IPS-15b (cell line): ENCODE data around the gene PIEZO1.
"Not testable (repeated sequence)": the region's sequence is repeated elsewhere in the genome, so short reads cannot be mapped to it uniquely, and the experiment has no call there.

Experiments used
- H3K27me3 ChIP-seq: one replicate; pipeline ENCODE4 v1.6.1; 2013; ENCODE audit warnings: low read length; ENCODE audit not compliant: control insufficient read depth, insufficient read depth
- H3K36me3 ChIP-seq: one replicate; pipeline ENCODE4 v1.6.1; 2013; ENCODE audit warnings: low read length; ENCODE audit not compliant: control insufficient read depth, insufficient read depth
- H3K4me1 ChIP-seq: one replicate; pipeline ENCODE4 v1.6.1; 2013; ENCODE audit warnings: mild to moderate bottlenecking, low read length; ENCODE audit not compliant: control insufficient read depth, insufficient read depth
- H3K4me3 ChIP-seq: one replicate; pipeline ENCODE4 v1.5.1; 2013; ENCODE audit warnings: low read depth, low read length
- H3K9ac ChIP-seq: one replicate; pipeline ENCODE4 v1.6.1; 2013; ENCODE audit warnings: low read depth, mild to moderate bottlenecking, low read length
- H3K9me3 ChIP-seq: one replicate; pipeline ENCODE4 v1.6.1; 2013; ENCODE audit warnings: mild to moderate bottlenecking, low read length; ENCODE audit not compliant: control insufficient read depth, insufficient read depth

PIEZO1 gene

GRCh38 chr16:88824256-88825077, 39.4 kb upstream of the PIEZO1 start:
- Histone ChIP-seq H3K4me1 (no peaks in the 10 kb centered on the region), H3K9me3 (no peaks in the 10 kb centered on the region), H3K27me3 (no peaks in the 10 kb centered on the region), H3K9ac (no peak overlapping the region), H3K4me3 (no peak overlapping the region), H3K36me3 (peaks cover 12% of the 10 kb centered on the region)

- not testable (repeated sequence) for H3K9ac ChIP-seq, H3K4me3 ChIP-seq, H3K27me3 ChIP-seq, H3K4me1 ChIP-seq, H3K9me3 ChIP-seq
- H3K36me3 ChIP-seq: peaks cover 12% of the 10 kb centered on the region
These were observed 38.6 kb upstream of the PIEZO1 start for GRCh38 chr16:88823646-88824045.

DNA sequence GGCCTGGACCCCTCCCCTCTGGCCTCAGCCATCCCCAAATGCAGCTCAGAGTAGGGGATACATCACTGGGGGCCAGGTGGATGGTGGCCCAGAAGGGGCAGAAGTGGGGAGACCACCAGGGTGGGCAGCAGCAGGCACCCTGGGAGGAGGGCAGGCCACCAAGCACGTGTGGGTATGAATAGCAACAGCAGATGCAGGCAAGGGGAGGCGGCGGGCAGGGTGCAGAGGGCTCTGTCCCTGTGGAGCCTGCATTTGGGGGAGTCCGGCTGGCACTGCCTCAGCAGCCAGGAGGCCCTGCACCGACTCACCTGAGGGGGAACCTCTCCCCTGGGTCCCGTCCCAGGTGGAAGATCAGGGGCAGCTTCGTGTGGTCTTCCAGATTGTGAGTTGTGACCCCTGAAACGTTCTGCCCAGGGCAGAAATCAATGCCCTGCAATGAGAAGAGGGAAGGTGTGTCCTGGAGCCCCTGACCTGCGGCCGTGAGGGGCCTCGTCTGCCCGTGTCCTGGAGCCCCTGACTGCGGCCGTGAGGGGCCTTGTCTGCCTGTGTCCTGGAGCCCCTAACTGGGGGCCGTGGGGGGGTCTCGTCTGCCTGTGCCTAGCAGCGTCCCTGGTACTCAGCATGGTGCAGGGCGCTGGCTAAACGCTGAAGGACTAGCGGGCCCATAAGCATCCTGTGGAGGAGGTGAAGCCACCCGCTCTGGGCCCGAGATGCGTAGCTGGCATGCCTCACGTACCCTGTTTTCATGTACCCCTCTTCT, 37.4 kb upstream of the PIEZO1 start:
- no peaks in the 10 kb centered on the region for H3K27me3 ChIP-seq
- H3K4me3 ChIP-seq: no peak overlapping the region
- peaks cover 12% of the 10 kb centered on the region for H3K36me3 ChIP-seq
- H3K4me1 ChIP-seq: no peaks in the 10 kb centered on the region
- no peaks in the 10 kb centered on the region for H3K9me3 ChIP-seq
- no peak overlapping the region for H3K9ac ChIP-seq

DNA sequence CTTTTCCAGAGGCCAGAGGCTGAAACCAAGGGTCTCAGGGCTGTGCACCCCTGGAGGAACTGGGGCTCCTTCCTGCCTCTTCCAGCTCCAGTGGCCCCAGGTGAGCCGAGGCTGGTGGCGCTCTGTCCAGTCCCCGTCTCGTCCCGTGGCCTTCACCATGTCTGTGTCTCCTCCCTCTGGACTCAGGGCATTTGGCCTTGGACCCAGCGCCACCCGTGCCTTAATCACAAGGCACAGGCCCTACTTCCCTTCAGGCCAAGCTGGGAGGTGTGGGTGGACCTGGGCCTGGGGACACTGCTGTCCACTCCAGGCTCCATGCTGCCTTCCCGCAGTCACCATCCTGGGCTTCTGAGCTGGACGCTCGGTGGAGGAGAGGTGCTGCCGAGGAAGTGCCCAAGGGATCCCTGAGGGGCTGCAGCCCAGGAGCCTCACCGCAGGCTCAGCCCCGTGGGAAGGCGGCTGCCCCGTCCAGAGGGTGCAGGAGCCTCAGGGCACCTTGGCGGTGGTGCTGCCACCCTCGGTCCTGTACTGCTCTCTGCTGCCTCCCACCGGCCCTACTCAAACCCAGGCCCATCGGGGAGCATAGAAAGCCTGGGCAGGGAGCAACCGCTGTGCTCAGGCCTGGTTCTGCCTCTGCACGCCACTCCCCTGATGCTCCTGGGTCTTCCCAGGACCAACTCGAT, 36.3 kb upstream of the PIEZO1 start:
- H3K27me3 ChIP-seq: no peaks in the 10 kb centered on the region
- no peaks in the 10 kb centered on the region for H3K4me1 ChIP-seq
- H3K4me3 ChIP-seq: no peak overlapping the region
- peaks cover 12% of the 10 kb centered on the region for H3K36me3 ChIP-seq
- no peaks in the 10 kb centered on the region for H3K9me3 ChIP-seq
- no peak overlapping the region for H3K9ac ChIP-seq

DNA sequence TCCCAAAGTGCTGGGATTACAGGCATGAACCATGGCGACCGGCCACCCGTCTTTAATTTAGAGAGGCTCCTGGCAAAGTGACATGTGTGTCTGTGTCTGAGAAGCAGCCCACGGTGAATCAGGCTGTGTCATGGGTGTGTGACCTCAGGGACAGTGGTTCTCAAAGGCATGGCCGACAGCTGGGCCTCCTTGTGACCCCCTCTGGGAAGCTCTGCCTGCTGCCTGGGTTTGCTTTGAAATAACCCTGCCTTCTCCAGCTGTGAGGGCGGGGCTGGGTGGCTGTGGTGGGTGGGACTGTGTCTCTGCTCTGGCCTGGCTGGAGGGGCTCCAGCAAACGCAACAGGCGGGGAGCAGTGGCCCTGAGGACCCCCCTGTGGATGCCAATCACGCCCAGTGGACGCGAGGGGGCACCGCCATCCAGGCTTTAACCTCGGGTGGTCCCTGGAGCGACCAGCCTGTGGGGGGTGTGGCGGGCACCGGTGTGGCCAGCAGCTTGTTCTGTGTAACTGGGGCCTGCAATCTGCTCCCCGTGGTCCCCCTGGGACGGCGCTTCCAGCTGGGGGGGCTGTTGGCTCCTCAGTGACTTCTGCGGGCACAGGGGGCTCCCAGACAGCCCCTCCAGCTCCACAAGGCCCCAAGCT, 35.5 kb upstream of the PIEZO1 start:
- Histone ChIP-seq H3K9ac (no peak overlapping the region), H3K4me3 (no peak overlapping the region), H3K9me3 (no peaks in the 10 kb centered on the region), H3K4me1 (no peaks in the 10 kb centered on the region), H3K36me3 (peaks cover 12% of the 10 kb centered on the region), H3K27me3 (no peaks in the 10 kb centered on the region)

DNA sequence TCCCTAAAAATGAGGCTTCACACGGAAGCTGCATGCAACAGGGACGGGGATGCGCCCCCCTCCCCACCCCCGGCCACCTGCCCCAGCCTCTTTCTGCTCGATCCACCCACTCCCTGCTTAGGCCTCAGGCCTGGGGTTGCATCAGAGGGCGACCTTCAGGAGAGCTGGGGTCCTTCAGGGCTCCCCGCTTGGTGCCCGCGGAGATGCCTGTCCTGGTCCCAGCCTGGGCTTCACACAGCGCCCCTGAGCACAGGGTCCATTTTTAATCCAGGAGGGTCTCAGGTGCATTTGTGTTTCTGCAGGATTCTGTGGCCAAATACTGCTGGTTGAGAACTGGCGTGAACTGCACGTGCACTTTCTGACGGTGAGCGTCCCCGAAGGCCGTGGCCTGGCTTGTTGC, 34.1 kb upstream of the PIEZO1 start:
- peaks cover 8% of the 10 kb centered on the region for H3K36me3 ChIP-seq
- H3K4me1 ChIP-seq: no peaks in the 10 kb centered on the region
- H3K9ac ChIP-seq: no peak overlapping the region
- H3K27me3 ChIP-seq: no peaks in the 10 kb centered on the region
- H3K9me3 ChIP-seq: no peaks in the 10 kb centered on the region
- H3K4me3 ChIP-seq: no peak overlapping the region

GRCh38 chr16:88818575-88818874, 33.5 kb upstream of the PIEZO1 start:
- Histone ChIP-seq H3K27me3 (no peaks in the 10 kb centered on the region), H3K4me3 (no peak overlapping the region), H3K9me3 (no peaks in the 10 kb centered on the region), H3K36me3 (peaks cover 8% of the 10 kb centered on the region), H3K9ac (no peak overlapping the region), H3K4me1 (no peaks in the 10 kb centered on the region)

DNA sequence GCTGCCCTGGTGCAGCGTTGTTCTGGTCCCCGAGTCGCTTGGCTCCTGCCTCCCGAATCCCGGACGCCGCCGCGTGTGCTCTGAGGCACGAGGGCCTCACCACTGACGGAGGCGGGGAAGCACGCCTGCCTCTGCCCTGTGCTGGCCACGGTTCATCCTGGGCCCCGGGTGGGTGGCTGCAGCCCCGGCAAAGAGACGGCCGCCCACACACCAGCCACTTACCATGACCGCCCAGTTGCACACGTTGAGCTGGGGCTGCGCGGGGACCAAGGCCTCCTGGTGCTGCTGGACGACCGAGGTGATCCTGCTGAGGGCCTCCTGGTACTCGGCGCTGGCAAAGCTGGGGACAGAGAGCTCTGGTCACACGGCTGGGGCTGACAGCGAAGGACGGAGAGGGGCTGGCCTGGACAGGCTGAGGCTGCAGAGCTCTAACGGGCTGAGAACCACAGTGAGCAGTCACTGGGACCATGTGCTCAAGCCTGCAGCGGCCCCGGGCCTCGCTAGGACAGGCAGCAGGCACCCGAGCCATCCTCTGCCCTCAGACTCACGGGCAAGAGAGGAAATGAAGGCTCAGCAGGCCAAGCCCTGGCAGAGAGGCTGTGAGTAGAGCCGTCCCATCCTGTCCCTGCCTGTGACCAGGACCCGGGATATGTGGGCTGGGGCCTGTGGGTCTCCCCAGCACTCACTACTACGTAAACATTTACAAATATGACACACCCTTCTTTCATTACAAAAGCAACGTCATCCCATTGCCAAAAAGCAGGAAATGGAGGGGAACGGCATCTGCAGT, 33.0 kb upstream of the PIEZO1 start:
- H3K9me3 ChIP-seq: no peaks in the 10 kb centered on the region
- H3K27me3 ChIP-seq: no peaks in the 10 kb centered on the region
- H3K4me1 ChIP-seq: no peaks in the 10 kb centered on the region
- H3K4me3 ChIP-seq: no peak overlapping the region
- peaks cover 8% of the 10 kb centered on the region for H3K36me3 ChIP-seq
- no peak overlapping the region for H3K9ac ChIP-seq

DNA sequence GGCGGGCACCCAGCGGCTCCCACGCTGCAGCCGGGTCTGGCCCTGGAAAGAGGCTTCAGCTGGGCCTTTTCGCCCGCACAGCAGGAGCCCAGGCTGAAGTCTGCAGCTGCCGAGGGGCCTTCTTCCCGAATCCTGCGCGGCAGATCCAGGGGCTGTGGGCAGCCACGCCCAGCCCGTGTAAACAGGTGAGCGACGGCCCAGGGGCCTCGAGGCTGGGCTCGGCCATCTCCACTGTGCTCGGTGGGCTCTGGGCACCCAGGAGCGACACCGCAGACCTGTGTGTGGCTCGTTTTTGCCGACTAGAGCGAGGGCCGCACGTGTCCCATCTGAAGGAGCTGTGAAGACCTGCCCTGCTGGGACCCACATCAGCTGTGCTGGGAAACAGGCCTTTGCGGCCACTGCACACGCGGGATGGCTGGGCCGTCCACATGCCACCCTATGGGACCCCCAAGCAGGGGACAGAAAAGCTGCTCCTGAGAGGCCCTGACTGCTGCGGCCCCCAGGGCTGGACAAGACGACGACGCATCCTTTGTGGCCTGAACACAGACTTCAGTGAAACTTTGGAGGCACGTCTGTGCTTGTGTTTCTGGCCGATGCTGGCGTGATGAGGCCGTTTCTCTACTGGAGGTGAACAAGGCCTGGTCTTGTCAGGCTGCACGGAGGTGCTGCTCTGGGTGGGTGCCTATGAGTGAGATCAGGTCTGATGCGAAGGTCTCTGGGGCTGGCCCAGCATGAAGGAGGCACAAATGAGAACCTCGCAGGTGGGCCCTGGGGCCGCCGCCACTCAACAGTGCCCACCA, 31.9 kb upstream of the PIEZO1 start:
- H3K4me3 ChIP-seq: no peak overlapping the region
- H3K36me3 ChIP-seq: peaks cover 4% of the 10 kb centered on the region
- no peaks in the 10 kb centered on the region for H3K4me1 ChIP-seq
- H3K27me3 ChIP-seq: no peaks in the 10 kb centered on the region
- no peaks in the 10 kb centered on the region for H3K9me3 ChIP-seq
- no peak overlapping the region for H3K9ac ChIP-seq

DNA sequence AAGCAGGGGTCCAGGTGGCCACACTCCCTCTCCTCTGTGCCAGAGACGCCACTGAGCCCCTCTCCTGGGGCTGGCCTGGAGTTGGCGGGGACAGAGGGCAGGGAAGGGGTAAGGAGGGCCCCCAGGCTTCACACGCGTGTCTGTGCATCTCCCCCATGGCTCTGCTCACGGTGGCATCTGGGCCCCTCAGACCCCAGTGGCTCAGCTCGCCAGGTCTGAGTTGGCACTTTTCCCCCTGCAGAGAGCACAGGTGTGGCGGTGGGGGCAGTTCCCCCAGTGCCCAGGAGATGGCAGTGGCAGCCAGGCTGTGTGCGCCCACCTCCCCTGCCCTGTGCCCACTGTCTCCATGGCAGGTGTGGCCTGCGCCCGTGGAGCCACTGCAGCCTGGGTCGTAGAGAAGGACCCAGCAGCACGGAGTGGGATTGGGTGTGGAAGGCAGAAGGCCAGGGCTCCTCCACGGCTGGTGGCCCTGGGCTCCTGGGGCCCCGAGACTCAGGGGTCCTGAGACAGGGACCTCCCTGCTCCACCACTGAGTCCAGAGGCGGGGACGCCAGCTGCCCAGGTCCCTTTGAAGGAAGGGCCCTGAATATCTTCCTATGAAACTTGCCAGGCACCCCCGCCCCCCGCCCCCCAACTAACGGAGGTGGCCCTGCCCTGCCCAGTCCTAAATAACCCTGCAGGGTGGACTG, 31.0 kb upstream of the PIEZO1 start:
- Histone ChIP-seq H3K27me3 (no peaks in the 10 kb centered on the region), H3K9me3 (no peaks in the 10 kb centered on the region), H3K9ac (no peak overlapping the region), H3K4me1 (no peaks in the 10 kb centered on the region), H3K36me3 (peaks cover under 1% of the 10 kb centered on the region), H3K4me3 (no peak overlapping the region)
